Smooth muscle cell (in vitro differentiated cells): Measurements from ENCODE around the gene KCTD7. TPM values are rescaled to one million over a fixed set of nuclear protein-coding genes. Genes with fewer than 3 reads are reported as not detected.
"Not testable (repeated sequence)": the region's sequence is repeated elsewhere in the genome, so short reads cannot be mapped to it uniquely, and the experiment has no call there.

Experiments used
- DNase-seq: peaks from one replicate; lab custom pipeline; 2025; ENCODE audit not compliant: unreplicated experiment; lab: John Stamatoyannopoulos, UW
- H2AFZ ChIP-seq: fragments of 200-600 bp; sonication (generic); 2 replicates; pipeline ENCODE4 v1.6.0; 2016; ENCODE audit warnings: antibody characterized with exemption, low read depth, mild to moderate bottlenecking
- H3F3A ChIP-seq: fragments of 200-600 bp; sonication (generic); 2 replicates; pipeline ENCODE4 v1.6.0; 2017; ENCODE audit warnings: antibody characterized with exemption, low read depth
- H3K27ac ChIP-seq: fragments of 200-600 bp; sonication (generic); 2 replicates; pipeline ENCODE4 v1.5.1; 2016; ENCODE audit warnings: low read depth, mild to moderate bottlenecking
- H3K27me3 ChIP-seq: fragments of 200-600 bp; sonication (generic); 2 replicates; pipeline ENCODE4 v1.6.1; 2016; ENCODE audit warnings: low read depth, mild to moderate bottlenecking
- H3K36me3 ChIP-seq: fragments of 200-600 bp; sonication (generic); 2 replicates; pipeline ENCODE4 v1.5.1; 2016; ENCODE audit warnings: low read depth
- H3K4me1 ChIP-seq: fragments of 200-600 bp; sonication (generic); 2 replicates; pipeline ENCODE4 v1.5.1; 2016; ENCODE audit warnings: low read depth
- H3K4me2 ChIP-seq: fragments of 200-600 bp; sonication (generic); 2 replicates; pipeline ENCODE4 v1.6.0; 2016; ENCODE audit warnings: mild to moderate bottlenecking
- H3K4me3 ChIP-seq: fragments of 200-600 bp; sonication (generic); 2 replicates; pipeline ENCODE4 v1.5.1; 2016; ENCODE audit warnings: mild to moderate bottlenecking
- H3K79me2 ChIP-seq: fragments of 200-600 bp; sonication (generic); 2 replicates; pipeline ENCODE4 v1.6.0; 2016; ENCODE audit warnings: low read depth, mild to moderate bottlenecking
- H3K9ac ChIP-seq: fragments of 200-600 bp; sonication (generic); 2 replicates; pipeline ENCODE4 v1.6.0; 2016; ENCODE audit warnings: low read depth
- H3K9me3 ChIP-seq: fragments of 200-600 bp; sonication (generic); replicated peaks from 2 replicates; pipeline ENCODE4 v1.5.1; 2016; ENCODE audit warnings: low read depth
- H4K20me1 ChIP-seq: fragments of 200-600 bp; sonication (generic); 2 replicates; pipeline ENCODE4 v1.6.0; 2016; ENCODE audit warnings: low read depth
- CTCF ChIP-seq: fragments of 200-600 bp; sonication (generic); IDR thresholded peaks from 2 replicates; pipeline ENCODE4 v1.5.1; 2017; ENCODE audit warnings: borderline replicate concordance, mild to moderate bottlenecking, antibody characterized with exemption; ENCODE audit not compliant: insufficient read depth, poor library complexity, severe bottlenecking
- WGBS: methylation state at CpG from one replicate; pipeline ENCODE4 v1.1.7; 2016; ENCODE audit warnings: low lambda C conversion rate; 5-methylcytosine and 5-hydroxymethylcytosine counted together
- polyA plus RNA-seq: library from polyadenylated mRNA; unstranded; fragments of >200 nt; fragmentation: Nextera tagmentation; extraction: Ambion mirVana; gene quantifications from 2 replicates; pipeline ENCODE4 v1.2.1, GENCODE V29; 2016
- total RNA-seq: library from RNA; depleted of rRNA; stranded (reverse); fragments of >200 nt; gene quantifications from 2 replicates; pipeline ENCODE4 v1.2.3, GENCODE V29; 2014

The KCTD7 gene
- total and polyA plus RNA-seq, 2 experiments from 2014 or later, result 3.9 to 6.3 TPM

- H3K4me1 ChIP-seq, result no peaks in the 10 kb centered on the region
- H3K36me3 ChIP-seq, result no peaks in the 10 kb centered on the region
- H4K20me1 ChIP-seq, result peaks cover 15% of the 10 kb centered on the region
- H3K27me3 ChIP-seq, result no peaks in the 10 kb centered on the region
- H3K4me2 ChIP-seq, result peak overlapping the region; percentile 90
- H3K9ac ChIP-seq, result peak overlapping the region; percentile 96
- under 1% methylated on average over 67 of the region's 92 CpGs for WGBS
- H3K27ac ChIP-seq, result peak overlapping the region; percentile 98
- peak overlapping the region; percentile 69 for H3K4me3 ChIP-seq
- H3K9me3 ChIP-seq, result no peaks in the 10 kb centered on the region
- peak overlapping the region; percentile 59 for H2AFZ ChIP-seq
- DNase-seq, result peak; percentile 93
- no peak for TF ChIP-seq CTCF
- H3F3A ChIP-seq, result peaks cover 13% of the 10 kb centered on the region
- H3K79me2 ChIP-seq, result peaks cover 35% of the 10 kb centered on the region
Measured at GRCh38 chr7:66654275-66655112, 25.8 kb downstream of the KCTD7 start.

- not testable (repeated sequence) for H3K9me3 ChIP-seq, H3K36me3 ChIP-seq, H3K4me1 ChIP-seq, H3K27me3 ChIP-seq, H2AFZ ChIP-seq
- peaks cover 43% of the 10 kb centered on the region for H3K79me2 ChIP-seq
- H3K9ac ChIP-seq, result peak overlapping the region; percentile 96
- 10% methylated on average over 27 of the region's 28 CpGs for WGBS
- peaks cover 15% of the 10 kb centered on the region for H4K20me1 ChIP-seq
- H3K4me2 ChIP-seq, result peak overlapping the region; percentile 90
- peak; percentile 49 for DNase-seq
- peaks cover 13% of the 10 kb centered on the region for H3F3A ChIP-seq
- peak overlapping the region; percentile 98 for H3K27ac ChIP-seq
- peak overlapping the region; percentile 69 for H3K4me3 ChIP-seq
Measured at GRCh38 chr7:66655113-66655806, 26.6 kb downstream of the KCTD7 start.

DNA sequence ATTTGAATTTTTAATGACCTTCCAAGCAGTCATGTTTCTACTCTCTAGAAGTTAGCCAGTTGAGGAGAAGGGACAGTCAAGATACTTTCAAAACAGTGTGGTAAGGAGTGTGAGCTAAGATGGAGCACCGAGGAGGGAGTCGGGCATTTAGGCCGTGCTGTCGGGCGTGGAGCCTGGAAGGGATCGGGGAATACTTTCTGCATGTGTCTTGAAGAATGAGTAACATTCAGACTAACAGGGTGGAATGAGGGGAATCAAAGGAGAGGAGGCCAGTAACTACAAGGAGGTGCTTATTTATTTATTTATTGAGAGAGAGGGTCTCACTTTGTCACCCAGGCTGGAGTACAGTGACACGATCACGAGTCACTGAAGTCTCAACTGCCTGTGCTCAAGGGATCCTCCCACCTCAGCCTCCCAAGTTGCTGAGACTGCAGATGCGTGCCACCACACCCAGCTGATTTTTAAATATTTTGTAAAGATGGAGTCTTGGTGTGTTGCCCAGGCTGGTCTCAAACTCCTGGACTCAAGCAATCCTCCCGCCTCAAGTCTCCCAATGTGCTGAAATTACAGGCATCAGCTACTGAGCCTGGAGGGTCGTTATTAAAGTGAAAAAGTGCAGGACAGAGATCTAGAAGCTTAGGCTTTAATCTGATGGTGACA lies 27.3 kb downstream of the KCTD7 start:
- H3K4me1 ChIP-seq, DNase-seq, H3K27me3 ChIP-seq, H3K9me3 ChIP-seq, H2AFZ ChIP-seq, H3K36me3 ChIP-seq: not testable (repeated sequence)
- peaks cover 50% of the 10 kb centered on the region for H3K79me2 ChIP-seq
- 49% methylated on average over 11 of the region's 11 CpGs for whole genome bisulfite sequencing
- peak overlapping the region; percentile 69 for H3K4me3 ChIP-seq
- peak overlapping the region; percentile 96 for H3K9ac ChIP-seq
- peak overlapping the region; percentile 90 for H3K4me2 ChIP-seq
- peak overlapping the region; percentile 98 for H3K27ac ChIP-seq
- peaks cover 15% of the 10 kb centered on the region for H4K20me1 ChIP-seq
- H3F3A ChIP-seq, result peaks cover 13% of the 10 kb centered on the region

DNA sequence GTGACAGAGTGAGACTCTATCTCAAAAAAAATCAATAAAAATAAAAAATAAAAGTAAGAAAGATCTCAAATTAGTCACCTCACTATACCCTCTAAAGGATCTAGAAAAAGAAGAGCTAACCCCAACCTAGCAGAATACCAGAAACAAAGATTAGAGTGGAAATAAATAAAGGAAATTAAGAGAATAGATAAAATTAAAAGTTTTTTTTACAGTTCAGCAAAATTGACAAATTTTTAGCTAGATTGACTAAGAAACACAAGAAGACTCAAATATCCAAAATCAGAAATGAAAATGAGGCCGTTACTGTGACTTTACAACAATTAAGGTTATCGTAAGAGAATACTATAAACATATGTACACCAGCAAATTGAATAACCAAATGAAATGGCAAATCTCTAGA lies 29.1 kb downstream of the KCTD7 start:
- Histone ChIP-seq H4K20me1 (peaks cover 22% of the 10 kb centered on the region), H3K4me3 (no peak overlapping the region), H3K27ac (no peak overlapping the region), H2AFZ (no peak overlapping the region), H3F3A (no peaks in the 10 kb centered on the region), H3K36me3 (no peaks in the 10 kb centered on the region), H3K79me2 (peaks cover 64% of the 10 kb centered on the region), H3K4me1 (no peaks in the 10 kb centered on the region), H3K27me3 (no peaks in the 10 kb centered on the region), H3K9ac (no peak overlapping the region), H3K9me3 (no peaks in the 10 kb centered on the region), H3K4me2 (no peak overlapping the region)
- DNase-seq, result no peak
- TF ChIP-seq CTCF, result no peak
- 73% methylated on average over 2 of the region's 2 CpGs for WGBS
